Upper lobe of left lung (tissue), 4 donors: ENCODE data around the gene ADI1.
A peak's percentile ranks its signal among the peaks of the same experiment; 100 is the strongest.

Source experiments
- EP300 ChIP-seq, 4 donors: sonication (generic); formaldehyde crosslinking; IDR thresholded peaks; one replicate each; pipeline ENCODE4 v1.5.1; 2017; ENCODE audit warnings: antibody characterized with exemption in 4 of 4, control low read depth in 2 of 4
- POLR2A ChIP-seq, 4 donors: fragments of 450-650 bp; IDR thresholded peaks; one replicate each; pipeline ENCODE4 v1.5.1; 2016 to 2017; ENCODE audit warnings: antibody characterized with exemption in 4 of 4, mild to moderate bottlenecking in 2 of 4
- POLR2AphosphoS5 ChIP-seq, 2 donors: sonication (generic); formaldehyde crosslinking; IDR thresholded peaks; one replicate each; pipeline ENCODE4 v1.5.1; 2017; ENCODE audit warnings: antibody characterized with exemption in 2 of 2
- TF ChIP-seq, protein P1 (sequence below), 6 experiments: fragments of 450-650 bp in 4 of 6; fragments of 200-600 bp in 2 of 6; sonication (generic) in 2 of 6; IDR thresholded peaks; one replicate each; pipeline ENCODE4 v1.5.1; 2016 to 2019; ENCODE audit warnings: antibody characterized with exemption in 6 of 6

DNA sequence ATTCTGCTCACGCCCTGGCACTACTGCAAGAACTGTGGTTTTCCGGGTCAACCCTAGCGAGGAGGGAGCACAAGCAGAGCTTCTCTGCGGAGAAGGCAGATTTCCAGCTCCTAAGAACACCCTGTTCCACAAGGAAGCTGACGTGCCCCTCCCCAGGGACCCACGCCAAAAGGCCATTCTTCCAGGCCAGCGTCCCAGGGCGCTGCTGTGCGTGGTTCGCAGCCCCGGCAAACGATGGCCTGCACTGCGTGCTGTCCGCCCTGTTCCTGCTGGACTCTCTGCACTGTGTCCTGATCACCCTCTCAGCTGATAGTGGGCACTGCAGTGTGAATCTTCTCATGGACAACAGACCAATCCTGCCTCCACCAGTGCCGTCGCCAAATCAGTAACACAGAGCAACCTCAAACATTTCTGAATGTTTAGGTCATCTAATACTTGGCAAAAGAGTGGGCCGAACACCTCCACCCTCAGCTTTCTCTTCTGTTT, 49.1 kb downstream of the ADI1 start:
- TF ChIP-seq, protein P1, sequence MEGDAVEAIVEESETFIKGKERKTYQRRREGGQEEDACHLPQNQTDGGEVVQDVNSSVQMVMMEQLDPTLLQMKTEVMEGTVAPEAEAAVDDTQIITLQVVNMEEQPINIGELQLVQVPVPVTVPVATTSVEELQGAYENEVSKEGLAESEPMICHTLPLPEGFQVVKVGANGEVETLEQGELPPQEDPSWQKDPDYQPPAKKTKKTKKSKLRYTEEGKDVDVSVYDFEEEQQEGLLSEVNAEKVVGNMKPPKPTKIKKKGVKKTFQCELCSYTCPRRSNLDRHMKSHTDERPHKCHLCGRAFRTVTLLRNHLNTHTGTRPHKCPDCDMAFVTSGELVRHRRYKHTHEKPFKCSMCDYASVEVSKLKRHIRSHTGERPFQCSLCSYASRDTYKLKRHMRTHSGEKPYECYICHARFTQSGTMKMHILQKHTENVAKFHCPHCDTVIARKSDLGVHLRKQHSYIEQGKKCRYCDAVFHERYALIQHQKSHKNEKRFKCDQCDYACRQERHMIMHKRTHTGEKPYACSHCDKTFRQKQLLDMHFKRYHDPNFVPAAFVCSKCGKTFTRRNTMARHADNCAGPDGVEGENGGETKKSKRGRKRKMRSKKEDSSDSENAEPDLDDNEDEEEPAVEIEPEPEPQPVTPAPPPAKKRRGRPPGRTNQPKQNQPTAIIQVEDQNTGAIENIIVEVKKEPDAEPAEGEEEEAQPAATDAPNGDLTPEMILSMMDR (IDR thresholded peaks at IDR 0.05), result no peak
- TF ChIP-seq POLR2A (IDR thresholded peaks at IDR 0.05) (peak in 2 of 4 donors; percentile 25 to 26), EP300 (IDR thresholded peaks at IDR 0.05) (peak in 2 of 4 donors; percentile 33 to 39), POLR2AphosphoS5 (IDR thresholded peaks at IDR 0.05) (peak; percentile 27 to 47)
